Right lobe of liver (tissue), 4 donors: ENCODE results near the gene CES5A.

Experiments used
- CTCF ChIP-seq, 4 donors: fragments of 200-600 bp in 3 of 4; fragments of 450-650 bp in 1 of 4; IDR thresholded peaks; one replicate each; pipeline versions ENCODE4 v1.5.1 to v1.8.0; 2016 to 2022; ENCODE audit warnings: antibody characterized with exemption in 4 of 4, mild to moderate bottlenecking in 2 of 4
- POLR2A ChIP-seq: fragments of 450-650 bp; IDR thresholded peaks from one replicate; pipeline ENCODE4 v1.6.1; 2017; ENCODE audit warnings: antibody characterized with exemption, mild to moderate bottlenecking
- donor health status: DM: no; HTN: no; CAD: no.
- donor health status: DM: no; HTN: no; CAD: no.
- donor health status: DM: no; HTN: yes; CAD: no.

- TF ChIP-seq CTCF (IDR thresholded peaks at IDR 0.05) (no peak), POLR2A (no peak)
Observed at GRCh38 chr16:55899857-55900256, 24.7 kb upstream of the CES5A start.
